HG02884 (cell line): ENCODE results near the gene FILIP1.

ENCODE experiments used
- ATAC-seq: cut with Tn5 transposase; IDR thresholded peaks from one replicate; pipeline ENCODE4 v1.9.1; 2021; ENCODE audit warnings: mild to moderate bottlenecking, moderate library complexity; ENCODE audit not compliant: unreplicated experiment

Gene FILIP1

DNA sequence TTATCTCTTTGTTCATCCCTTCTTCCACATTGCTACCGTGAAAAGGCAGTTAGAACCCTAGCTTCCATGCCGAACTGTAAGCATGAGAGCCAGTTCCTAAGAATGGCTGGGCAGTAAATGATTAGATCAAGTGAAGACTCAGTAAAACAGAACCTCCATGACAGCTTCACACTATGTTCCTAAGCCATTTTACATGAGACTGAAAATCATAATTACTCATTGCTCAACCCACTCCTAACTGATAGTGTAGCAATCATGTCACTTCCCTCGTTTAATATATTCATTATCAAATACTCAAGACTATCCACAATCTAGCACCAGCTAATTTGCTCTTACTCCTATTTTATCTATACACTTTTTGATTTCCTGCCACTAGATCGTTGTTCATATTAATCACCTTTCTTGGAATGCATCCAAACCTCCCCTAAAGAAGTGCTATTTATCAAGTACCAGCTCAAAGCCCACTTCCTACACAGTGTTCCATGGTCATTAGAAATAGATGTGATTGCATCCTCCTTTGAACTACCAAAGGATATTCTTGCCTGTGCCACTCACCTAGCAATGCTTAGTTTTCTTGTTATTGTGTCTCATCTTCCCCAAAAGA, 215.0 kb downstream of the FILIP1 start:
- no peak for ATAC-seq

- no peak for ATAC-seq
Observed at GRCh38 chr6:75275067-75275466, 218.5 kb downstream of the FILIP1 start.

GRCh38 chr6:75273009-75273408, 220.6 kb downstream of the FILIP1 start:
- peak; percentile 41 for ATAC-seq

- no peak for ATAC-seq
Observed at GRCh38 chr6:75272145-75272840, 221.3 kb downstream of the FILIP1 start.

DNA sequence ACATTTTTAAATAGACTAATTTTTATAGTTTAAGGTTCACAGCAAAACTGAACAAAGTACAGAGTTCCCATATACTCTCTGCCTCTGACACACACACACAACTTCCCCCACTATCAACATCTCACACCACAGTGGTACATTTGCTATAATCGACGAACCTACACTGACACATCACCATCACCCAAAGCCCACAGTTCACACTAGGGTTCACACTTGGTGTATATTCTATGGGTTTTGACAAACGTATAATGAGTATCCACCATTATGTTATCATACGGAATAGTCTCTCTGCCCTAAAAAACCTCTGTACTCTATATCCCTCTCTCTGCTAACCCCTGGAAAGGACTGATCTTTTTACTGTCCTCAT, 224.6 kb downstream of the FILIP1 start:
- no peak for ATAC-seq

DNA sequence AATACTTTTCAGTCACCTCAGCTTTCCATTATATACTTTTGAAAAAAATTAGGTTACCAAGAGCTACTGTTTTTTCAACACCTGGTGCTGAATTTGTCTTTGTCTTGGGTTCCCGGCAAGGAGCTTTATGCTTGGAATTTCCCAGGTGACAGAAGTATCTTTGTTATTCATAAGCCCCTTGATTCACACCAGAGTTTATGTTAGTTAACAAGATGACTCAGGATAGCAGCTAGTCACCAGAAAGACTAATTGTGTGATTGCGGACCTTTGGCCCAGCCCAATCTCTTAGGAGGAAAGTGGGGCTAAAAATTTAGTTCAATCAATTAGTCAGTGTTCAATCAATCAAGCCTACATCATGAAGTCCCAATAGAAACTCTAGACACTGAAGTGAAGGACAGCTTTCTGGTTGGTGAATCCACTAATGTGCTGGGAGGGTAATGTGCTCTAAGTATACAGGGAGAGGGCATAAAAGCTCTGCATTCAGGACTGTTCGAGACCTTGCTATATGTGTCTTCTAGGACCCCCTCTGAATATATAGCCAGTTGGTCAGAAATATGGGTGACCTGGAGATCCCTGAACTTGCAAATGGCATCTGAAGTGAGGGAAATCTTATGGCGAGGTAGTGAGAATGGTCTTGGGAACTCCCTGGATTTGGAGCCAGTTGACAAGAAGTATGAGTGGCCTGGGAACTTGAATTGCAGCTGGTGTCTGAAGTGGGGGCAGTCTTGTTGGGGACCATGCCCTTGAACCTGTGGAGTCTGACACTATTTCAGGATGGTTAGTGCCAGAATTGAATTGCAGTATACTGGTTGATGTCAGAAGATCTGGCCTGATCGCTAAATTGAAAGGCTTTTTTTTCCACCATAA, 225.2 kb downstream of the FILIP1 start:
- ATAC-seq, result no peak

- no peak for ATAC-seq
Observed at GRCh38 chr6:75267461-75267860, 226.1 kb downstream of the FILIP1 start.

DNA sequence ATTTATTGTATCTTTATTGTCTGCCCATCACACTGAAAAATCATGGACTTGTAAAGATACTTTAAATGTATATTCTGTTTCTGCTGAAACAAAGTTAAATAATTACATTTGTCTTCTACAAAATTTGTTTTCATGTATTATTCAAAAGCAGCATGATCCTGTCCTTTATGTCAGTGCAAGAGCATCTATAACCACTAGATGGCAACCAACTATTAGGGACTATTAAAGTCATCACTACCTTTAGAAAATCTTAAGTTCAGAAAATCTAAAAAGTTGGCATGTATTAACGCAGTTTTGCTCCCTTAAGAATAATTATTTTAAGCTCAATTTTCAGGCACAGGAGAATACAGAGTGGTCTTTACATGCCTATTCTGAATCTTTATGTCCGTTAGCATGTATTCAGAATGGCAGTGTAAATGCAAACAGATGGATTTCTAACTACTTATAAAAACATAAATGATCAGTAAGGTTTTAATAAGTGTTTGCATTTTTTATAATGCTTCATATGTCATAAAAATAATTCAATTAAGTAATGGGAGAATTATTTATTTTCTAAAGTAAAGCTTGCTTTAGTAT, 226.8 kb downstream of the FILIP1 start:
- peak; percentile 78 for ATAC-seq

GRCh38 chr6:75263401-75263750, 230.2 kb downstream of the FILIP1 start:
- ATAC-seq, result no peak

- ATAC-seq, result no peak
Observed at GRCh38 chr6:75262716-75263400, 230.7 kb downstream of the FILIP1 start.

- no peak for ATAC-seq
Observed at GRCh38 chr6:75261299-75261698, 232.3 kb downstream of the FILIP1 start.

DNA sequence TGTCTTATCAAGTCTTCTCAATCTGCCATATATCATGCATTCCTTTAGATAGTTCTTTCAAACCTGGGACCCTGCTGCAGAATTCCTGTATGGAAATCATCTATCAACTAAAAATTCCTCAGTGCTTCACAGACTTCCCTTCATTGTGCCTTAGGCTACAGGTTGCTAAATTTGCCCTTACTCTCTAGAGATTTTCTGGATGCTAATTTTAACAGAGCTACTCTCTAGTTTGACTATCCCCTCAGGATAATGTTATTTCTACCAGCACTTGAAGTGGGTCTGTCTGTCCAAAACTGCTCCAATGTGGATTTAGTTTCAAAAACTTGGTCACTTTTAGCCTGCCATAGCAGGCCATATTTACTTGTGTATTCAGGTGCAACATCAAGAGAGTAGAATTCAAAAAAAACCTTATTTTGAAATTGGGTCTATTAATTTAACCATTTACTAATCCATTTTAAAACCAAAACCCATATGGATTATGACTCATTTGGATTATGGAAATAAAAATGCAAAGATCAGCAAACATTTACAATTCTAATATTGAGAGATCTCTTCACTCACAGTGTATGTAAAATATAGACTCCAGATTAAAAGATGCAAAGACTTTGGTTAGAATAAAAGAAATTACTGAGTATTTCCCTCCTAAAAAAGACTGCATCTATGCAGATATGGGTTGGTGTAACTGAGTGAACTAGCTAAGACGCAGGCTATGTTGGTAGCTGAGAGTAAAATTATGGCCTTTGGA, 236.1 kb downstream of the FILIP1 start:
- ATAC-seq, result no peak

DNA sequence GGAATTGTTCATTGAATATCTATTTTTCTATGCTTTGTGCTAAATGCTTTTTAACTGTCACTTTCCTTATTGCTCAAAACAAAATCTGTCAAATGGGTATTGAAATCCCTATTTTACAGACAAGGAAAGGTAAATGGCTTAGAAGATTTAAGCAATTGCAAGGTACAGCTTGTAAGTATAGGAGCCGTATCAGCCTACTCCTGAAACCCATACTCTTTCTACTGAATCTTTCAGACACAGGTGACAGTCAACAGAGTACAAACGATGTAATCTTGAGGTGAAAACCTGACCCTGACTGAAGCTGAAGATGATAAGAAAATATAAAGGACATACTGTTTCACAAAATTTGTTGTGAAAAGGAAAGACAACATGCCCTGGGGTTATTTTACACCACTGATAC, 243.0 kb downstream of the FILIP1 start:
- no peak for ATAC-seq

DNA sequence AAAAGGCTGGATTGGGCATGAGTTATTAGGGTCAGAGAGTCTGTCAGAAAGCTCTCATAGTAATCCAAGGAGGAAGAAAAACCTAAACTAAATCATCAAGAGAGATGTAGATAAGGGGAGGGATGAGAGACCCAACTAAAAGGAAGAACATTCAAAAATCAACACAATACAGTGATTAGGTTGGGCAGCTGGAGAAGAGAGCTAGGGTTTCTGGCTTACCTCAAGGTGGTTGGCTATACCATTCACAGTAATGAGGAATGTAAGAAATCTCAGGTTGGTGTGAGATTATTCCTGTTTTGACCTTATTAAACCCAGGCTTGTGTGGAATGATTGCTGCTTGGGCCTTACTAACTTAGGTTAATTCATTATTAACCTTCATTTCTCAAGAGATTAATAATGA, 243.8 kb downstream of the FILIP1 start:
- no peak for ATAC-seq

GRCh38 chr6:75246386-75246785, 247.2 kb downstream of the FILIP1 start:
- ATAC-seq, result no peak

GRCh38 chr6:75244063-75244584, 249.5 kb downstream of the FILIP1 start:
- ATAC-seq, result peak; percentile 13

GRCh38 chr6:75243333-75244062, 250.1 kb downstream of the FILIP1 start, which contains the start of gene COX7A2:
COX7A2 (minus strand) TSS chr6:75243801; CDS start chr6:75243734, 67 bp downstream.
- peak; percentile 93 for ATAC-seq
